Kidney (tissue), 14 donors: ENCODE results near the gene AGRN. TPM values are rescaled to one million over a fixed set of nuclear protein-coding genes. Genes with fewer than 3 reads are reported as not detected.

Experiments used
- DNase-seq, 5 donors: peaks; one replicate each; pipeline ENCODE4 v3.0.0-alpha.2; 2013 to 2020
- FAIRE-seq: peaks from 2 replicates; lab custom pipeline; 2012; peaks lifted over from hg19 to GRCh38; lab: Jason Lieb, UNC
- H3K27ac ChIP-seq, 2 donors: one replicate each; pipeline ENCODE4 v1.7.0; 2013; ENCODE audit warnings: low read depth in 2 of 2, low read length in 2 of 2, inconsistent platforms in 1 of 2
- H3K27me3 ChIP-seq: one replicate; pipeline ENCODE4 v1.7.1; 2013; ENCODE audit warnings: low read length, inconsistent platforms; ENCODE audit not compliant: control insufficient read depth, insufficient read depth
- H3K36me3 ChIP-seq, 3 donors: one replicate each; pipeline versions ENCODE4 v1.7.0 to v1.7.1; 2013; ENCODE audit warnings: low read length in 3 of 3, control low read depth in 1 of 3, inconsistent platforms in 1 of 3; ENCODE audit not compliant: insufficient read depth in 3 of 3, control insufficient read depth in 2 of 3
- H3K4me1 ChIP-seq, 3 donors: one replicate each; pipeline versions ENCODE4 v1.7.0 to v1.7.1; 2013; ENCODE audit warnings: low read length in 3 of 3, inconsistent platforms in 1 of 3, low read depth in 1 of 3; ENCODE audit not compliant: control insufficient read depth in 2 of 3, insufficient read depth in 2 of 3
- H3K4me3 ChIP-seq, 3 donors: one replicate each; pipeline versions ENCODE4 v1.7.0 to v1.8.1; 2013; ENCODE audit warnings: low read length in 3 of 3, control low read depth in 1 of 3, inconsistent platforms in 1 of 3
- H3K9ac ChIP-seq, 3 donors: one replicate each; pipeline versions ENCODE4 v1.7.0 to v1.7.1; 2013; ENCODE audit warnings: low read length in 3 of 3, control low read depth in 1 of 3, inconsistent platforms in 1 of 3
- H3K9me3 ChIP-seq, 3 donors: one replicate each; pipeline versions ENCODE4 v1.7.0 to v1.7.1; 2013; ENCODE audit warnings: low read length in 3 of 3, control low read depth in 1 of 3, inconsistent platforms in 1 of 3; ENCODE audit not compliant: control insufficient read depth in 2 of 3, insufficient read depth in 1 of 3
- intact Hi-C: fragments of 100-400 bp; cut with DNase I; formaldehyde crosslinking; loops from one replicate; pipeline ENCODE4 v1.11.1; 2022
- polyA plus RNA-seq: library from polyadenylated mRNA; stranded (reverse); fragments of 350-450 nt; fragmentation: Illumina TruSeq; extraction: RNeasy Lipid Tissue Mini Kit (QIAGEN cat#74804); gene quantifications from one replicate; pipeline ENCODE4 v1.2.3, GENCODE V29; 2014; ENCODE audit warnings: low read depth, low replicate concordance; ENCODE audit not compliant: insufficient read depth
- total RNA-seq: library from RNA; stranded (reverse); fragmentation: NEBNext Ultra II Directional; extraction: Animal tissue kit (Norgen Biotek cat#: 25700); gene quantifications from one replicate; pipeline ENCODE4 v1.2.1, GENCODE V29; 2021
- TF ChIP-seq, protein P1 (sequence below): IDR thresholded peaks from 3 replicates; pipeline ENCODE4 v1.5.1; 2012; ENCODE audit warnings: mild to moderate bottlenecking, moderate library complexity, borderline replicate concordance; ENCODE audit not compliant: insufficient read depth; ENCODE audit errors: extremely low read depth
- donor health status: control.
- donor health status: control.
- donor health status: control.
- donor health status: control.
- donor health status: control.
- donor health status: DM: yes; HTN: yes; CAD: no.
- donor health status: Normal renal cell carcinoma (clear cell type).

The AGRN gene
- total and polyA plus RNA-seq, 2 donors from 2014 or later, result 78.5 to 261 TPM

GRCh38 chr1:1019122-1019999, 559 bp upstream of the AGRN start:
- DNase-seq (peak; percentile 89 to 96 (median 94)), FAIRE-seq (no peak)
- peak overlapping the region in 1 of 3 donors; percentile 41 for H3K4me3 ChIP-seq
- H3K9ac ChIP-seq, result no peak overlapping the region
- peak overlapping the region in 1 of 2 donors; percentile 28 for H3K27ac ChIP-seq
- H3K36me3 ChIP-seq, result no peaks in the 10 kb centered on the region
- H3K9me3 ChIP-seq, result no peaks in the 10 kb centered on the region
- H3K27me3 ChIP-seq, result no peaks in the 10 kb centered on the region
- intact Hi-C loops, result no loop called here
- H3K4me1 ChIP-seq, result peaks cover 0 to 14% (median 6%) of the 10 kb centered on the region in 3 donors
- TF ChIP-seq, protein P1, sequence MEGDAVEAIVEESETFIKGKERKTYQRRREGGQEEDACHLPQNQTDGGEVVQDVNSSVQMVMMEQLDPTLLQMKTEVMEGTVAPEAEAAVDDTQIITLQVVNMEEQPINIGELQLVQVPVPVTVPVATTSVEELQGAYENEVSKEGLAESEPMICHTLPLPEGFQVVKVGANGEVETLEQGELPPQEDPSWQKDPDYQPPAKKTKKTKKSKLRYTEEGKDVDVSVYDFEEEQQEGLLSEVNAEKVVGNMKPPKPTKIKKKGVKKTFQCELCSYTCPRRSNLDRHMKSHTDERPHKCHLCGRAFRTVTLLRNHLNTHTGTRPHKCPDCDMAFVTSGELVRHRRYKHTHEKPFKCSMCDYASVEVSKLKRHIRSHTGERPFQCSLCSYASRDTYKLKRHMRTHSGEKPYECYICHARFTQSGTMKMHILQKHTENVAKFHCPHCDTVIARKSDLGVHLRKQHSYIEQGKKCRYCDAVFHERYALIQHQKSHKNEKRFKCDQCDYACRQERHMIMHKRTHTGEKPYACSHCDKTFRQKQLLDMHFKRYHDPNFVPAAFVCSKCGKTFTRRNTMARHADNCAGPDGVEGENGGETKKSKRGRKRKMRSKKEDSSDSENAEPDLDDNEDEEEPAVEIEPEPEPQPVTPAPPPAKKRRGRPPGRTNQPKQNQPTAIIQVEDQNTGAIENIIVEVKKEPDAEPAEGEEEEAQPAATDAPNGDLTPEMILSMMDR, result peak; percentile 52

DNA sequence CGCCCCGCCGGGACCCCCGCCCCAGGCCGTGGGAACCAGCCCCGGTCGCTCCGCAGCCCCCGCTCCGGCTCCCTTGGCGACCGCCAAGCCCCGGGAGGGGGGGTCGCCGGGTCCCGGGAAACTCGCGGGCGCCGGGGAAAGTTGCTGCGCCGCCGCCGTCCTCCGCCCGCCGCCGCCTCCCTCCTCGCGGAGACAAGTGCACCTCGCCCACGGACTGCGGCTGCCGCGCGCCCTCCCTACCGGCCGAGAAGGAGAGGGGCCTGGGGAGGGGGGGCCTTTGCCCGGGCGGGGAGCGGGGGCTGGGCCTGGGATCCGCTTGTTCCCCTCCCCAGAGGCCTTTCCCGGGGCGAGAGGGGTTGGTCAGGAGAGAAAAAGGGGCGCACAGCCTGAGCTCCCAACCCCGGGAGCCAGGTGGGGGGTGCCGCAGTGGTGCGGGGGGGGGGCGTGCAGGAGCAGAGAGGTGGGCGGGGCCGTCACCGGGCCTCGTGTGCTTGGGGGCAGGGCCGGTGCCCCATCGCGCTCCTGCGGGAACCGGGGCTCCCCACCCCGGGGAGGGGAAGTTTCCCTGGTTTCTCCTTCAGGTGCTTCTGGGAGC, 592 bp downstream of the AGRN start:
- H3K36me3 ChIP-seq, result no peaks in the 10 kb centered on the region
- intact Hi-C loops, result no loop called here
- DNase-seq, result peak in 1 of 5 donors; percentile 82
- FAIRE-seq, result no peak
- peaks cover 0 to 24% (median 8%) of the 10 kb centered on the region in 3 donors for H3K4me1 ChIP-seq
- no peaks in the 10 kb centered on the region for H3K27me3 ChIP-seq
- peak overlapping the region; percentile 63 to 72 for H3K27ac ChIP-seq
- H3K9me3 ChIP-seq, result no peaks in the 10 kb centered on the region
- H3K4me3 ChIP-seq, result peak overlapping the region in 1 of 3 donors; percentile 59
- TF ChIP-seq, protein P1, result no peak
- H3K9ac ChIP-seq, result no peak overlapping the region

DNA sequence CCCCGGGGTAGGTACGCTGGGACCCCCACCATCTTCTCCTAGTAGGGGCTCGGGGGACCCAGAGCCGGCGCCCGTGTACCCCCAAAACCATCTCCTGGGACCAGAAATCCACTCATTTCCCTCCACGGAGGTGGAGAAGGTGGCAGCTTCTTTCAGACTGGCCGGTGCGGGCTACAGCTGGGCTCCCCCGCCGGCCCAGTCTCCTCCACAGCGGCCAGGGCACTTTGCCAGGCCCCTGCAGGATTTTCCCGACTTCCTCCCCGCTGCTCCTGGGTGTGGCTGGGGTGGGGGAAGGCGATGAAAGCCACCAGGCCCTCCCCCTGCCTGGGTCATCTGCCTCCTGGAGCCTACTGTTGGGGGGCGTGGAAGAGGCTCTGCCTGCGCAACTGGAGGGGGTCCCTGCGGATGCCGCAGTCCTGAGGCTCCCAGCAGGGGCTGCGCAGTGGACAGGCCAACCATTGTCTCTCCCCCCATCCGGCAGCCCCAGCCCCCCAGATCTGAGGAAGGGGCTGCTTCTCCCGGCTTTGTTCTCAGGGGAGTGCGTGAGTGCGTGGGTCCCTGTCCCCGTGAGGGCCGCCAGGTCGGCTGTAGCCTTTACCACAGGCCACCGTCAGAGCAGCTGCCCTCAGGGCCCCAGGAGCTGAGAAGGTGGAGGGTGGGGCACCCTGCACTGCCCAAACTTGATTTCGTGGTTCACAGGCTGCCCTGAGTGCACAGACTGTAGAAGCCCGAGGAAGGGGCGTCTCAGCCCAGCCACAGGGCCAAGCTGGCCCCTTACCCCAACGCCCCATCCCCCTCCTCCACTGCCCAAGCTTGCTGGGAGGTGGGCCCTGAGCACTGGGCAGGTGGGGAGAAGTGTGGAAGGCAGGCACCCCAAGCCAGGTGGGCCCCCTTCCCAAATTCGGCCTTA, 1.3 kb downstream of the AGRN start:
- FAIRE-seq, result no peak
- no peaks in the 10 kb centered on the region for H3K9me3 ChIP-seq
- intact Hi-C loops, result no loop called here
- TF ChIP-seq, protein P1, result no peak
- H3K36me3 ChIP-seq, result no peaks in the 10 kb centered on the region
- H3K27me3 ChIP-seq, result no peaks in the 10 kb centered on the region
- no peak overlapping the region for H3K9ac ChIP-seq
- H3K27ac ChIP-seq, result peak overlapping the region; percentile 37 to 63
- H3K4me3 ChIP-seq, result peak overlapping the region in 1 of 3 donors; percentile 59
- H3K4me1 ChIP-seq, result peaks cover 0 to 26% (median 8%) of the 10 kb centered on the region in 3 donors
- peak; percentile 58 to 93 (median 86) for DNase-seq
